Keratinocyte (primary cell): ENCODE data around the gene TPT1.

Source experiments
- EZH2 ChIP-seq: IDR thresholded peaks from one replicate; pipeline ENCODE4 v1.6.1; 2012; ENCODE audit warnings: inconsistent platforms, mild to moderate bottlenecking, low read length, moderate library complexity
- TF ChIP-seq, protein P1 (sequence below), 3 experiments: IDR thresholded peaks in 1 of 3; conservative IDR thresholded peaks in 1 of 3; optimal IDR thresholded peaks in 1 of 3; 2 replicates in 2 of 3; 3 replicates in 1 of 3; pipeline versions ENCODE3 to v1.5.1; 2011; ENCODE audit warnings: low read length in 3 of 3, mild to moderate bottlenecking in 3 of 3, moderate library complexity in 2 of 3, control low read depth in 1 of 3, inconsistent platforms in 1 of 3; ENCODE audit not compliant: insufficient read depth in 2 of 3; ENCODE audit errors: extremely low read depth in 1 of 3

DNA sequence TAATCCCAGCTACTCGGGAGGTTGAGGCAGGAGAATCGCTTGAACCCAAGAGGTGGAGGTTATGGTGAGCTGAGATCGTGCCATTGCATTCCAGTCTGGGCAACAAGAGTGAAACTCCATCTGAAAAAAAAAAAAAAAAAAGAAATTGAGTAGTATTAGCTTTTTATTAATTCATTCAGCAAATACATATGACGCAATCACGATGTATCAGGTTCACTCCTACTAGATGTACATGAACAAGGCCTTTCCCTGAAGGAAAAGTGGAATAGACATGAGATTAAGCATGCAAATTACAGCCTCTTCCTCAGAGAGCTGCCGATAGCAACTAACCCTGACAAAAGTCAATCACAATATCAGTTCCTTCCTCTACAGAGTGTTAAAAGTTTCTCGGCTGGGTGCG lies 9.2 kb upstream of the TPT1 start:
- TF ChIP-seq, protein P1, sequence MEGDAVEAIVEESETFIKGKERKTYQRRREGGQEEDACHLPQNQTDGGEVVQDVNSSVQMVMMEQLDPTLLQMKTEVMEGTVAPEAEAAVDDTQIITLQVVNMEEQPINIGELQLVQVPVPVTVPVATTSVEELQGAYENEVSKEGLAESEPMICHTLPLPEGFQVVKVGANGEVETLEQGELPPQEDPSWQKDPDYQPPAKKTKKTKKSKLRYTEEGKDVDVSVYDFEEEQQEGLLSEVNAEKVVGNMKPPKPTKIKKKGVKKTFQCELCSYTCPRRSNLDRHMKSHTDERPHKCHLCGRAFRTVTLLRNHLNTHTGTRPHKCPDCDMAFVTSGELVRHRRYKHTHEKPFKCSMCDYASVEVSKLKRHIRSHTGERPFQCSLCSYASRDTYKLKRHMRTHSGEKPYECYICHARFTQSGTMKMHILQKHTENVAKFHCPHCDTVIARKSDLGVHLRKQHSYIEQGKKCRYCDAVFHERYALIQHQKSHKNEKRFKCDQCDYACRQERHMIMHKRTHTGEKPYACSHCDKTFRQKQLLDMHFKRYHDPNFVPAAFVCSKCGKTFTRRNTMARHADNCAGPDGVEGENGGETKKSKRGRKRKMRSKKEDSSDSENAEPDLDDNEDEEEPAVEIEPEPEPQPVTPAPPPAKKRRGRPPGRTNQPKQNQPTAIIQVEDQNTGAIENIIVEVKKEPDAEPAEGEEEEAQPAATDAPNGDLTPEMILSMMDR (optimal IDR thresholded peaks at IDR 0.05 in 1 of 3, IDR thresholded peaks at IDR 0.05 in 1 of 3, conservative IDR thresholded peaks at IDR 0.05 in 1 of 3; ENCODE audit: extremely low read depth in 1 of 3, insufficient read depth in 2 of 3, low read length in 3 of 3): no peak
- TF ChIP-seq EZH2: no peak
